Bronchial epithelial cell (primary cell): ENCODE data around the gene CTSC. TPM values are rescaled to one million over a fixed set of nuclear protein-coding genes. Genes with fewer than 3 reads are reported as not detected.

Experiments used
- DNase-seq: peaks from one replicate; pipeline ENCODE4 v3.0.0-alpha.2; 2010; ENCODE audit warnings: low read depth
- FAIRE-seq: peaks from 2 replicates; lab custom pipeline; 2011; peaks lifted over from hg19 to GRCh38; lab: Jason Lieb, UNC
- H3K27me3 ChIP-seq: 2 replicates; pipeline ENCODE4 v1.5.1; 2011; ENCODE audit warnings: low read length; ENCODE audit not compliant: control insufficient read depth, insufficient read depth
- H3K36me3 ChIP-seq: 2 replicates; pipeline ENCODE4 v1.5.1; 2011; ENCODE audit warnings: low read length; ENCODE audit not compliant: control insufficient read depth, insufficient read depth
- H3K4me3 ChIP-seq: 2 replicates; pipeline ENCODE4 v1.5.1; 2011; ENCODE audit warnings: mild to moderate bottlenecking, low read depth, low read length, control low read depth
- CTCF ChIP-seq: IDR thresholded peaks from 2 replicates; pipeline ENCODE4 v1.5.1; 2011; ENCODE audit warnings: mild to moderate bottlenecking, moderate library complexity, low read length, control low read depth, inconsistent platforms; ENCODE audit not compliant: insufficient read depth, severe bottlenecking
- total RNA-seq: library from RNA; depleted of rRNA; stranded (reverse); fragments of >200 nt; gene quantifications from 2 replicates; pipeline ENCODE4 v1.2.1, GENCODE V29; 2014

The CTSC gene
- total RNA-seq: 72.1 and 80.8 TPM in 2 replicates

- FAIRE-seq: no peak
- TF ChIP-seq CTCF: no peak
Observed at GRCh38 chr11:88337181-88337986, at the start of gene CTSC. CTSC (minus strand) TSS chr11:88337736; CDS start chr11:88337672, 64 bp downstream.

GRCh38 chr11:88384669-88385005 lies 47.1 kb upstream of the CTSC start:
- DNase-seq (no peak), FAIRE-seq (no peak)
- no peaks in the 10 kb centered on the region for H3K36me3 ChIP-seq
- no peaks in the 10 kb centered on the region for H3K27me3 ChIP-seq
- no peak overlapping the region for H3K4me3 ChIP-seq
- TF ChIP-seq CTCF: no peak

More at GRCh38 chr11:88337181-88337986, at the start of gene CTSC:
- peak; percentile 79 for DNase-seq
- Histone ChIP-seq H3K4me3 (peak within 1 kb of the TSS; percentile 90), H3K36me3 (peaks cover 4% of the 10 kb centered on the region), H3K27me3 (no peaks in the 10 kb centered on the region)

- FAIRE-seq (no peak), DNase-seq (peak; percentile 78)
- no peak overlapping the region for H3K4me3 ChIP-seq
- no peak for TF ChIP-seq CTCF
- H3K27me3 ChIP-seq: no peaks in the 10 kb centered on the region
- H3K36me3 ChIP-seq: no peaks in the 10 kb centered on the region
Observed at GRCh38 chr11:88384004-88384668, 46.6 kb upstream of the CTSC start.

GRCh38 chr11:88383447-88383846 lies 45.9 kb upstream of the CTSC start:
- Histone ChIP-seq H3K36me3 (no peaks in the 10 kb centered on the region), H3K4me3 (no peak overlapping the region), H3K27me3 (no peaks in the 10 kb centered on the region)
- no peak for TF ChIP-seq CTCF
- FAIRE-seq: no peak
- no peak for DNase-seq

GRCh38 chr11:88379130-88379529 lies 41.6 kb upstream of the CTSC start:
- Histone ChIP-seq H3K36me3 (no peaks in the 10 kb centered on the region), H3K27me3 (no peaks in the 10 kb centered on the region), H3K4me3 (no peak overlapping the region)
- DNase-seq: no peak
- no peak for TF ChIP-seq CTCF
- FAIRE-seq: no peak
